ENCODE data around the gene KMT5B.

KMT5B gene

GRCh38 chr11:68150037-68150436 lies 63.1 kb downstream of the KMT5B start:
- DNase-seq (ENCODE audit: low read depth, low spot score) = no peak
- H3K4me3 ChIP-seq (ENCODE audit: low read length) = no peak overlapping the region

GRCh38 chr11:68149417-68149816 lies 63.7 kb downstream of the KMT5B start:
- DNase-seq (ENCODE audit: low read depth, low spot score) = no peak
- H3K4me3 ChIP-seq (ENCODE audit: low read length) = no peak overlapping the region

DNA sequence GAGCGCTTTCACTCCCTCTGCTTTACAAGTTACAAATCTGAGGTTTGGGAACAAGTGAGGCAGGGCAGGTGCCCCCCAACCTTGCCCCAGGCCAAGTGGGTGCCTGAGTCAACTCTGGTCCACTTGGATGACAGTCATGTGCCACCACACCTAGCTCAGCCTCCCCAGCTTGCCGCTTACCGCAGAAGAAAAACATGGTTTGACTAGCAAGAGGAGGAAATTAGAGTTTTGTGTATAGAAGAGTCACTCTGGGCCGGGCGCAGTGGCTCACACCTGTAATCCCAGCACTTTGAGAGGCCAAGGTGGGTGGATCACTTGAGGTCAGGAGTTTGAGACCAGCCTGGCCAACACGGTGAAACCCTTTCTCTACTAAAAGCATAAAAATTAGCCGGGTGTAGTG lies 64.2 kb downstream of the KMT5B start:
- no peak for DNase-seq (ENCODE audit: low read depth, low spot score)
- H3K4me3 ChIP-seq (ENCODE audit: low read length) = no peak overlapping the region

GRCh38 chr11:68148071-68148805 lies 64.9 kb downstream of the KMT5B start:
- DNase-seq (ENCODE audit: low read depth, low spot score) = no peak
- no peak overlapping the region for H3K4me3 ChIP-seq (ENCODE audit: low read length)

GRCh38 chr11:68146704-68147474 lies 66.2 kb downstream of the KMT5B start:
- DNase-seq (ENCODE audit: low read depth, low spot score) = no peak
- H3K4me3 ChIP-seq (ENCODE audit: low read length) = no peak overlapping the region

GRCh38 chr11:68146010-68146540 lies 67.0 kb downstream of the KMT5B start:
- DNase-seq (ENCODE audit: low read depth, low spot score) = no peak
- no peak overlapping the region for H3K4me3 ChIP-seq (ENCODE audit: low read length)

GRCh38 chr11:68145120-68145866 lies 67.8 kb downstream of the KMT5B start:
- no peak for DNase-seq (ENCODE audit: low read depth, low spot score)
- H3K4me3 ChIP-seq (ENCODE audit: low read length) = no peak overlapping the region

DNA sequence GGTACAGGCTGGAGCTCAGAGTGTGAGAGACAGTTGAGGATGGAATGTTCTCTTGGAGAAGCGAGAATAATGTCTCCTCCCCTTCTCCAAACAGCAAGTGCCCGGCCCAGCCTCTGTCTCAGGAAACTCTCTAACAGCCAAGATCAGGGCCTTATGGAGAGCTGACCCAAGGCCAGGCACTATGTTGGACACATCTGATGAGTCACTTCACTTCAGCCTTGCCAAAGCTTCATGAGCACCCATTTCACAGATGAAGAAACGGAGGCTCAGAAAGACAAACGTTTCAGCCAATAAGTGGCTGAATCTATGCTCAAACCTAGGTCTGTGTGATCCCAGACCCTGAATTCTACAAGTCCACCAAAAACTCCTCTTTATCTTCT lies 69.8 kb downstream of the KMT5B start:
- no peak overlapping the region for H3K4me3 ChIP-seq (ENCODE audit: low read length)
- DNase-seq (ENCODE audit: low read depth, low spot score) = no peak

DNA sequence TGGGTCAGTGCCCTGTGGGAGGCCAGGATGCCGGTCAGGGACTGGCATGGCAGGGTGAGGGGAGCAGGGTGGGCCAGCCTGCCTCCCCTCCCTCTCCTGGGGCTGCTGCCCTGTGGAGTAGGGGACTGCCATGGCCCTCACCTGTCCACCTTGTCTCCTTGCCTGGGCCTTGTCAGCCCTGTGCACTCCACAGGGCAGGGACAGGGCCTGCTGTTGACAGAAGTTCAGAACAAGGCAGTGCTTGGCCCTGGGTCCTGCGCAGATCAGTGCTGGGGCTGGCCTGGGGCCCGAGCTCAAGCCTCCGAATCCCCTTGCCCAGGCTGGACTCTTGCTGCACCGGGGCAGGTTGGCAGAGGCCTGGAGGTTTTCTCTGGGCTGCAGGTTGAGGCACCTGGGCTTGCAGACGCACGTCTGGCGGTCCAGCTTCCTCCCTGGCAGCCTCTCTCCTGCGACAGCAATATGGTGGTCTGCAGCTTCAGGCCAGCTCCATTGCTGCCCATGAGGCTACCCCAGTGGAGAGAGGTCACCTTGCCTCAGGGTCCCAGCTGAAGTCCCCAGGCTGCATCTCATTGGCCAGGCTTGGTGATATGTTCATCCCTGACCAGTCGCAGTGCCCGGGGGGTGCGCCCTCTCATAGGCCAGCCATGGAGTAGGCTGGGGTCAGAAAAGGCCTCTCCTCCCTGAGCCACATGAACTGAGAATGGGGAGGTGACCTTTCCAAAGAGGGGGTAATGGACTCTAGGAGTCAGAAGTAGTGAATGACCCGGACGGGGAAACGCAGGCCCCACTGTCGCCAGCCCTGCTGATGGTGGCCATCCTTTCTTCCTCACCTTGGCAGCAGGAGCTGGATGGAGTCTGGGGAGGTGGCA lies 70.4 kb downstream of the KMT5B start:
- H3K4me3 ChIP-seq (ENCODE audit: low read length) = peak overlapping the region; percentile 27
- DNase-seq (ENCODE audit: low read depth, low spot score) = no peak

GRCh38 chr11:68142028-68142412 lies 71.1 kb downstream of the KMT5B start:
- H3K4me3 ChIP-seq (ENCODE audit: low read length) = peak overlapping the region; percentile 27
- peak; percentile 81 for DNase-seq (ENCODE audit: low read depth, low spot score)

DNA sequence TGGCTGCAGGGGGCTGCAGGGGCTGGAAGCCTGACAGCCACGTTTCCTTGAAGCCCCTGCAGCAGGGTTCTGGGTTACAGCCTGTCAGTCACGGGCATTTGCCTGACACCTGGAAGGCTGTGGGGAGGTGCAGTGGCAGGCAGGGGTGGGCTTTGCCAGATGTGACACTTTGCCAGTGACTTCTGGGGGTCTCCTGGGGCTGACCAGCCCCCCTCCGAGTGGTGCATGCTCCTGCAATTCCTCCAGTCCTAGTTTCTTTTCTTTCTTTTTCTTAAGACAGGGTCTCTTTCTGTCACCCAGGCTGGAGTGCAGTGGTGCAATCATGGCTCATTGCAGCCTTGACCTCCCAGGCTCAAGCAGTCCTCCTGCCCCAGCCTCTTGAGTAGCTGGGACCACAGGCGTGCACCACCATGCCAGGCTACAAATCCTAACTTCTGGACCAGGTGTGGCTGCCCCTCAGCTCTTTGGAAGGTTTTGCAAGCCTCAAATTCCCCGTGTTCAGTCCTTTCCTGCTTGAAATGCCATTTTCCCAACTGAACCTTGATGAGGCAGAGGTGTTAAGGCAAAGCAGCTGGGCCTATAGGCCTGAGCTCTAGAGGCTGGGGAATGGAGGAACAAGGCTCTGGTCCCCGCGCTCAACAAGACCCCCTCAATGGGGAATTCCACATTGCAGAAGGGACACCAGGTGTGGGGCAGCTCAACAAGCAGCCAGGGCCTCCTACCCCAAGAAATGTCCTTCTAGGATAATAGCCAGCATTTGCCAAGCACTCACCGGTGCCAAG lies 71.7 kb downstream of the KMT5B start:
- DNase-seq (ENCODE audit: low read depth, low spot score) = no peak
- no peak overlapping the region for H3K4me3 ChIP-seq (ENCODE audit: low read length)

- no peak overlapping the region for H3K4me3 ChIP-seq (ENCODE audit: low read length)
Observed at GRCh38 chr11:68140496-68141245, 72.4 kb downstream of the KMT5B start.

DNA sequence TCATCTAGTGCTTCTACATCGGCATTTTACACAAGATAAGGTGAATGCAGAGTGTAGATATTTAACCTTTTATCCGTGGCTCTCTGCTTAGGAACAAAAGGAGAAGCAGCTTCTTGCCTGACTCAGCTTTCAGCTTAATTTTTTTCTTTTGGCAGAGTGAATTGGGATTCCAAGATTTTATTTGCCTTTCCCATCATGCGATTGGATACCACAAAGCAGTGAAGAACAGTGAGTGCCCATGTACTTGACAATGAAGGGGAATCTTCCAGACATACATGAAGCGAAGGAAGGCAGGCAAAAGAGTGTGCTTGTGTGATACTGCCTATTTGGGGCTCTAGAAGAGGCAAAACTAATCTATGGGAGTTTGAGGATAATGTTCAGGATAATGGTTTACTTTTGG lies 74.9 kb downstream of the KMT5B start:
- no peak overlapping the region for H3K4me3 ChIP-seq (ENCODE audit: low read length)
- DNase-seq (ENCODE audit: low read depth, low spot score) = no peak

More at GRCh38 chr11:68140496-68141245, 72.4 kb downstream of the KMT5B start:
- peak; percentile 60 for DNase-seq (ENCODE audit: low read depth, low spot score)

DNA sequence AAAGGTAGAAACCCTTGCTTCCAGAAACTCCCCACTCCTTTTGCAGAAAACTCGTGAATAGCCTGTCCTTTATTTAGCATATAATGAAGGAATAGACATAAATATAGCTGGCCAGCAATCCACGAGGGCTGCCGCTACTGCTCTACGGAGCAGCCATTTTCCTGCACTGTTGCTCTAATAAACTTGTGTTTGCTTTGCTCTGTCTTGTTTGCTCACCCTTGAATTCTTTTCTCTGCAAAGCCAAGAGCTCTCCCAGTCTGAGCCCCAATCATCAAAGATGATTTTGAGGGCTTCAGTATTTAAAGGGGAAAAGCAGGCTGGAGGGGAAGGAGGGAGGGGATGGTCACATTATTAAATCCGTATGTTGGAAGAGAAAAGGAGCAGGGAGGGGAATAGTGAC lies 75.3 kb downstream of the KMT5B start:
- H3K4me3 ChIP-seq (ENCODE audit: low read length) = no peak overlapping the region
- DNase-seq (ENCODE audit: low read depth, low spot score) = no peak

- no peak for DNase-seq (ENCODE audit: low read depth, low spot score)
- no peak overlapping the region for H3K4me3 ChIP-seq (ENCODE audit: low read length)
Observed at GRCh38 chr11:68136866-68137265, 76.2 kb downstream of the KMT5B start.

DNA sequence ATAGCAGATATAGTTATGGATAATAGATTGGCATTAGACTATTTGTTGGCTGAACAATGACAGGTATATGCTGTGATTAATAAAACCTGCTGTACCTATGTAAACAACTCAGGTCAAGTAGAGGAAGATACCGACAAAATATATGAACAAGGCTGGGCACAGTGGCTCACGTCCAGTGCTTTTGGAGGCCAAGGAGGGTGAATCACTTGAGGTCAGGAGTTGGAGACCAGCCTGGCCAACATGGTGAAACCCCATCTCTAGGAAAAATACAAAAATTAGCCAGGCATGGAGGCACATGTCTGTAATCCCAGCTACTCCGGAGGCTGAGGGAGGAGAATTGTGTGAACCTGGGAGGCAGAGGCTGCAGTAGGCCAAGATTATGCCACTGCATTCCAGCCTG lies 77.9 kb downstream of the KMT5B start:
- no peak for DNase-seq (ENCODE audit: low read depth, low spot score)
- no peak overlapping the region for H3K4me3 ChIP-seq (ENCODE audit: low read length)

DNA sequence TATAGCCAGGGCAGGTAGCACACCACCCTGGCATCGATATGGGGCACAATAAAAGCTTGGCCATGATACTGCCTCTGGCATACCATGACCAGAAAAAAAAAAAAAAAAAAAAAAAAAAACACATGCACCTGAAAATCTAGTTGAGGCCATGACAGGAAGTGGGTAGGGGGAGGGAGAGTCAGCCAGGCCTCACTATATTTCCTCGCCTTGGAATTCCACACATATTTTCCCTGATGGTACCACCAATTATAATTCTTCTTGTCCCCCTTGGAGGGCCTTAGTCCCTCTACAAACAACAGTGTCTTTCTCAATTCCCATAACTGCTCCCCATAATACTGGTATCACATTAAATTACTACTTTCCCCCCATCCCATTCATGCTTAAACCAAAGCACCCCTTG lies 79.3 kb downstream of the KMT5B start:
- H3K4me3 ChIP-seq (ENCODE audit: low read length) = no peak overlapping the region
- DNase-seq (ENCODE audit: low read depth, low spot score) = no peak

DNA sequence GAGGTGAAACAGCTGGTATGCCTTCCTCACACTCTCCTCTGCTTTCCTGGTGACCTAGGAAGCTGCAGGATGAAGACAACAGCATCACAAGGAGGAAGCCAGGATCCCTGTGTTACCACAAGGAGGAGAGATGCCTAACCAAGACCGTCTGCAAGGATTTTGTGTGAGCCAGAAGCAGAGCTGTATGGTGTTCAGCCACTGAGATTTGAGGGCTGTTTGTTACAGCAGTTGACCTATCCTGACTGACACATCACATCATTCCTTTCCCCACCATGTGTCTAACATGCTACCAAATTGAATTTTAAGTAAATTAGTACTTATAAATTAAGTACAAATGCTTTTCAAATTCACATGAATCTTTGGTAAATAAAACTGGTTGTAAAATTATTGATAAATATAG lies 83.0 kb downstream of the KMT5B start:
- DNase-seq (ENCODE audit: low read depth, low spot score) = no peak
- no peak overlapping the region for H3K4me3 ChIP-seq (ENCODE audit: low read length)
